SK-N-SH treated with all-trans-retinoic acid at 6 μM for 48 hours (cell line): ENCODE results near the gene WWP2.

Source experiments
- BACH2 ChIP-seq: fragments of 250-450 bp; sonication (Bioruptor Pico); IDR thresholded peaks from 2 replicates; pipeline ENCODE4 v1.9.0; 2021; ENCODE audit warnings: mild to moderate bottlenecking, borderline replicate concordance
- CSDC2 ChIP-seq: fragments of 250-450 bp; sonication (Bioruptor Pico); IDR thresholded peaks from 2 replicates; pipeline ENCODE4 v1.5.0; 2020; ENCODE audit warnings: mild to moderate bottlenecking, moderate library complexity
- CSRNP3 ChIP-seq: fragments of 250-450 bp; sonication (Bioruptor Pico); IDR thresholded peaks from 2 replicates; pipeline ENCODE4 v1.5.1; 2021; ENCODE audit warnings: mild to moderate bottlenecking, moderate library complexity
- GLIS3 ChIP-seq: fragments of 250-450 bp; sonication (Bioruptor Pico); IDR thresholded peaks from 2 replicates; pipeline ENCODE4 v1.5.0; 2020; ENCODE audit warnings: mild to moderate bottlenecking, moderate library complexity
- PATZ1 ChIP-seq: fragments of 250-450 bp; sonication (Bioruptor Pico); IDR thresholded peaks from 2 replicates; pipeline ENCODE4 v1.8.0; 2020; ENCODE audit warnings: mild to moderate bottlenecking, moderate library complexity, borderline replicate concordance
- POU6F1 ChIP-seq: fragments of 250-450 bp; sonication (Bioruptor Pico); IDR thresholded peaks from 2 replicates; pipeline ENCODE4 v1.8.0; 2021; ENCODE audit warnings: low read depth, mild to moderate bottlenecking, moderate library complexity, borderline replicate concordance
- PPARA ChIP-seq: fragments of 250-450 bp; sonication (Bioruptor Pico); IDR thresholded peaks from 2 replicates; pipeline ENCODE4 v1.5.0; 2020; ENCODE audit warnings: mild to moderate bottlenecking, borderline replicate concordance
- RARB ChIP-seq: fragments of 250-450 bp; sonication (Bioruptor Pico); IDR thresholded peaks from 2 replicates; pipeline ENCODE4 v1.8.0; 2021; ENCODE audit warnings: mild to moderate bottlenecking, moderate library complexity
- SNAI2 ChIP-seq: fragments of 250-450 bp; sonication (Bioruptor Pico); IDR thresholded peaks from 2 replicates; pipeline ENCODE4 v1.5.0; 2020; ENCODE audit warnings: mild to moderate bottlenecking, moderate library complexity
- ZFP3 ChIP-seq: fragments of 250-450 bp; sonication (Bioruptor Pico); IDR thresholded peaks from 2 replicates; pipeline ENCODE4 v1.5.0; 2020; ENCODE audit warnings: mild to moderate bottlenecking, moderate library complexity
- ZFP30 ChIP-seq: fragments of 450-650 bp; formaldehyde crosslinking; IDR thresholded peaks from 2 replicates; pipeline ENCODE4 v1.5.0; 2022; ENCODE audit warnings: mild to moderate bottlenecking, moderate library complexity
- ZNF565 ChIP-seq: fragments of 450-650 bp; formaldehyde crosslinking; conservative IDR thresholded peaks from 2 replicates; pipeline ENCODE4 v1.5.0; 2020; ENCODE audit warnings: low read depth, mild to moderate bottlenecking, moderate library complexity
- ZNF8 ChIP-seq: fragments of 450-650 bp; formaldehyde crosslinking; IDR thresholded peaks from 2 replicates; pipeline ENCODE4 v1.5.0; 2020; ENCODE audit warnings: mild to moderate bottlenecking, moderate library complexity
- TF ChIP-seq, protein P1 (sequence below): fragments of 250-450 bp; sonication (Bioruptor Pico); IDR thresholded peaks from 2 replicates; pipeline ENCODE4 v1.5.0; 2020; ENCODE audit warnings: mild to moderate bottlenecking, moderate library complexity

DNA sequence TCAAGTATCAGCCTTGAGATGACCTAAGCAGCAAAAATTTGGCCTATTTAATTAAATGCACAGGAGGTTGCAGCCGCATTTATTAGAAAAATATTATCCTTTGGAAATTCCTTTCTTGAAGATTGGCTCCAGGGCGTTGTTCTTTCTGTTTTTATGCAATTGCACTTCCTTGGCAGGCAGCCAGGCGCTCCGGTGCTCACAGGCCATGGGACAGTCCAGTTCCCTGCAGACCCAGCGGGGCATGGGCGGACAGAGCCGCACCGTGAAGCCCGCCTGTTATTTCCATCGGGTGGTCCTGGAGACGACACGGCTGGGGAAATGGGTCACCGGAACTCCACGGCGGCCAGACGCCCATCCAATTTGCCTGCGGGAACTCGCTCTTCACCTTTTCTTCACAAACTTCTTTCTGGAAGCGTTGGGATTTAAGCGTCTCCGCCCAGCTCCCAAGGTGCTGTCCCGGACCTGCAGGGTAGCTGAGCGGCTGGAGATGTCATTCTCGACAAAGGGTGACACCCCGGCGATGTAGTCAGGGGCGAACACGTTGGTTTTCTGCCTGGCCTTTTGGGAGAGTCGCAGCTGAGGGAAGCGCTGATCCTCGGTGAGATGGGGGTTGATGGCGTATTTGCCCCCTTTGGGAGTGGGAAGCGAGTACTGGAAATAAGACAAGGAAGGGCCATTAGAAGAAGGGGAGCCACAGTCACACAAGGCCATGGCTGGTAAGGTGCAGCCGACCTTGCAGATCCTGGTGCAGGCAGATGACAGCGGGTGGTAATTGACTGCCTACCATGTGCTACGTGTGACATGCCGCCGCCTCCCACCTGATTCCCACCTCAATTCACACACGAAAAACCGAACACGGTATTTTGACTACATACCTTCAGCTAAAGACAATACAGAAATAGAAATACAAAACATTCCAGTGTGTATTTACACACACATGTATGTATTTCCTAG, 19.9 kb upstream of the WWP2 start:
- TF ChIP-seq ZFP30 (CRISPR knock-in tag) (no peak), CSDC2 (CRISPR knock-in tag) (no peak), ZFP3 (CRISPR knock-in tag) (no peak), POU6F1 (CRISPR knock-in tag) (no peak), PATZ1 (CRISPR knock-in tag) (no peak), CSRNP3 (CRISPR knock-in tag) (no peak), ZNF8 (CRISPR knock-in tag) (no peak), GLIS3 (CRISPR knock-in tag) (no peak), ZNF565 (CRISPR knock-in tag) (no peak), SNAI2 (CRISPR knock-in tag) (no peak), RARB (CRISPR knock-in tag) (no peak), BACH2 (CRISPR knock-in tag) (no peak), PPARA (no peak)
- TF ChIP-seq, protein P1, sequence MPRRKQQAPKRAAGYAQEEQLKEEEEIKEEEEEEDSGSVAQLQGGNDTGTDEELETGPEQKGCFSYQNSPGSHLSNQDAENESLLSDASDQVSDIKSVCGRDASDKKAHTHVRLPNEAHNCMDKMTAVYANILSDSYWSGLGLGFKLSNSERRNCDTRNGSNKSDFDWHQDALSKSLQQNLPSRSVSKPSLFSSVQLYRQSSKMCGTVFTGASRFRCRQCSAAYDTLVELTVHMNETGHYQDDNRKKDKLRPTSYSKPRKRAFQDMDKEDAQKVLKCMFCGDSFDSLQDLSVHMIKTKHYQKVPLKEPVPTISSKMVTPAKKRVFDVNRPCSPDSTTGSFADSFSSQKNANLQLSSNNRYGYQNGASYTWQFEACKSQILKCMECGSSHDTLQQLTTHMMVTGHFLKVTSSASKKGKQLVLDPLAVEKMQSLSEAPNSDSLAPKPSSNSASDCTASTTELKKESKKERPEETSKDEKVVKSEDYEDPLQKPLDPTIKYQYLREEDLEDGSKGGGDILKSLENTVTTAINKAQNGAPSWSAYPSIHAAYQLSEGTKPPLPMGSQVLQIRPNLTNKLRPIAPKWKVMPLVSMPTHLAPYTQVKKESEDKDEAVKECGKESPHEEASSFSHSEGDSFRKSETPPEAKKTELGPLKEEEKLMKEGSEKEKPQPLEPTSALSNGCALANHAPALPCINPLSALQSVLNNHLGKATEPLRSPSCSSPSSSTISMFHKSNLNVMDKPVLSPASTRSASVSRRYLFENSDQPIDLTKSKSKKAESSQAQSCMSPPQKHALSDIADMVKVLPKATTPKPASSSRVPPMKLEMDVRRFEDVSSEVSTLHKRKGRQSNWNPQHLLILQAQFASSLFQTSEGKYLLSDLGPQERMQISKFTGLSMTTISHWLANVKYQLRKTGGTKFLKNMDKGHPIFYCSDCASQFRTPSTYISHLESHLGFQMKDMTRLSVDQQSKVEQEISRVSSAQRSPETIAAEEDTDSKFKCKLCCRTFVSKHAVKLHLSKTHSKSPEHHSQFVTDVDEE (CRISPR knock-in tag): no peak
